DOHH2 (cell line): Measurements from ENCODE around the gene ARFIP1.

ENCODE experiments used
- EZH2phosphoT487 ChIP-seq: fragments of 200-600 bp; sonication (generic); IDR thresholded peaks from 2 replicates; pipeline ENCODE4 v1.6.1; 2017; ENCODE audit warnings: borderline replicate concordance, mild to moderate bottlenecking, antibody characterized with exemption, low read length, moderate library complexity, mixed read lengths
- TF ChIP-seq, protein P1 (sequence below): fragments of 200-600 bp; sonication (generic); IDR thresholded peaks from one replicate; pipeline ENCODE4 v1.5.1; 2014; ENCODE audit warnings: antibody characterized with exemption, mild to moderate bottlenecking, low read depth, low read length; ENCODE audit not compliant: poor library complexity, severe bottlenecking

DNA sequence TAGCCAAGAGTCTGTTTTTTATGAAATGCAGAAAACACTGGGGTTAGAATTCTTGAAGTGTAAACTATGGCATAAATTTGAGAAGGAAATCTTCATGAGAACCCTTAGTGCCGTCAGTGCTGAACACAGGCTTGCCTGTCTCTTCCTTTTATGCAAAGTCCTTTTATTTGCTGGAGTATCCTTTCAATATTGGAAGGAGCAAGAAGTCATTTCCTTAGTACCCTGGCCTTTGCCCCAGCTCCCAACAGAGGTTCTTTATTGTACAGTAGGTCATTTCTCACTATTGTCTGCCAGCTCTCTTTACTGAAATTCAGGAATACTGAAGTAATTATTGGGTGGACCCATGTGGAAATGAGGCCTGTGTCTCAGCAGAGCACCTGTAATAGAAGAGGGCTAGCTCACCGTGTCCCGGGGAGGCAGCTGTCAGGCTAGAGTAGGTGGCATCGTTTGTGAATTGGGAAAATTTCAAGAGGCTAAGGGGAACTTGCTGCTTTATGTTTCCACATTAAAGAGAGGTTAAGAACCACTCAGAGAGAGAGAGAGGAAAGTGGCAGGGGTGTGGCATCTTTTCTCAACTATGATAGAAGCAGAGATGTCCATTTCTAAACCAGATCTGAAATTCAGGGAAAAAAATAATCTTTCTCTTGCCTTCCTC, 165.0 kb downstream of the ARFIP1 start:
- TF ChIP-seq, protein P1, sequence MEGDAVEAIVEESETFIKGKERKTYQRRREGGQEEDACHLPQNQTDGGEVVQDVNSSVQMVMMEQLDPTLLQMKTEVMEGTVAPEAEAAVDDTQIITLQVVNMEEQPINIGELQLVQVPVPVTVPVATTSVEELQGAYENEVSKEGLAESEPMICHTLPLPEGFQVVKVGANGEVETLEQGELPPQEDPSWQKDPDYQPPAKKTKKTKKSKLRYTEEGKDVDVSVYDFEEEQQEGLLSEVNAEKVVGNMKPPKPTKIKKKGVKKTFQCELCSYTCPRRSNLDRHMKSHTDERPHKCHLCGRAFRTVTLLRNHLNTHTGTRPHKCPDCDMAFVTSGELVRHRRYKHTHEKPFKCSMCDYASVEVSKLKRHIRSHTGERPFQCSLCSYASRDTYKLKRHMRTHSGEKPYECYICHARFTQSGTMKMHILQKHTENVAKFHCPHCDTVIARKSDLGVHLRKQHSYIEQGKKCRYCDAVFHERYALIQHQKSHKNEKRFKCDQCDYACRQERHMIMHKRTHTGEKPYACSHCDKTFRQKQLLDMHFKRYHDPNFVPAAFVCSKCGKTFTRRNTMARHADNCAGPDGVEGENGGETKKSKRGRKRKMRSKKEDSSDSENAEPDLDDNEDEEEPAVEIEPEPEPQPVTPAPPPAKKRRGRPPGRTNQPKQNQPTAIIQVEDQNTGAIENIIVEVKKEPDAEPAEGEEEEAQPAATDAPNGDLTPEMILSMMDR, result no peak
- no peak for TF ChIP-seq EZH2phosphoT487
